ENCODE results near the gene ATRN.
"Not testable (repeated sequence)": the region's sequence is repeated elsewhere in the genome, so short reads cannot be mapped to it uniquely, and the experiment has no call there.

GRCh38 chr20:3605386-3605886 is 134.6 kb downstream of the ATRN start:
- TF ChIP-seq, protein P1, sequence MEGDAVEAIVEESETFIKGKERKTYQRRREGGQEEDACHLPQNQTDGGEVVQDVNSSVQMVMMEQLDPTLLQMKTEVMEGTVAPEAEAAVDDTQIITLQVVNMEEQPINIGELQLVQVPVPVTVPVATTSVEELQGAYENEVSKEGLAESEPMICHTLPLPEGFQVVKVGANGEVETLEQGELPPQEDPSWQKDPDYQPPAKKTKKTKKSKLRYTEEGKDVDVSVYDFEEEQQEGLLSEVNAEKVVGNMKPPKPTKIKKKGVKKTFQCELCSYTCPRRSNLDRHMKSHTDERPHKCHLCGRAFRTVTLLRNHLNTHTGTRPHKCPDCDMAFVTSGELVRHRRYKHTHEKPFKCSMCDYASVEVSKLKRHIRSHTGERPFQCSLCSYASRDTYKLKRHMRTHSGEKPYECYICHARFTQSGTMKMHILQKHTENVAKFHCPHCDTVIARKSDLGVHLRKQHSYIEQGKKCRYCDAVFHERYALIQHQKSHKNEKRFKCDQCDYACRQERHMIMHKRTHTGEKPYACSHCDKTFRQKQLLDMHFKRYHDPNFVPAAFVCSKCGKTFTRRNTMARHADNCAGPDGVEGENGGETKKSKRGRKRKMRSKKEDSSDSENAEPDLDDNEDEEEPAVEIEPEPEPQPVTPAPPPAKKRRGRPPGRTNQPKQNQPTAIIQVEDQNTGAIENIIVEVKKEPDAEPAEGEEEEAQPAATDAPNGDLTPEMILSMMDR (IDR thresholded peaks at IDR 0.05; ENCODE audit: low read depth, low read length, missing input control) = not testable (repeated sequence)
- not testable (repeated sequence) for TF ChIP-seq YY1 (IDR thresholded peaks at IDR 0.05); RAD21 (IDR thresholded peaks at IDR 0.05); HNF4A (conservative IDR thresholded peaks at IDR 0.05); ATF3 (IDR thresholded peaks at IDR 0.05); GABPA (IDR thresholded peaks at IDR 0.05 in 1 of 2, conservative IDR thresholded peaks at IDR 0.05 in 1 of 2)
- TF ChIP-seq, protein P2, sequence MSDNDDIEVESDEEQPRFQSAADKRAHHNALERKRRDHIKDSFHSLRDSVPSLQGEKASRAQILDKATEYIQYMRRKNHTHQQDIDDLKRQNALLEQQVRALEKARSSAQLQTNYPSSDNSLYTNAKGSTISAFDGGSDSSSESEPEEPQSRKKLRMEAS (IDR thresholded peaks at IDR 0.05) = not testable (repeated sequence)

Data from liver (tissue), 3 donors.